H1 (cell line): ENCODE data around the gene SLC38A7. TPM values are rescaled to one million over a fixed set of nuclear protein-coding genes. Genes with fewer than 3 reads are reported as not detected.

Experiments used
- CTCF ChIA-PET: fragments of 300-600 bp; sonication (Branson Sonifier 250); formaldehyde crosslinking; loops from one replicate; lab custom pipeline; 2021; ENCODE audit not compliant: partially characterized antibody; lab: Charles Lee
- POLR2A ChIA-PET: fragments of 300-600 bp; sonication (Branson Sonifier 250); formaldehyde crosslinking; loops from one replicate; lab custom pipeline; 2021; ENCODE audit warnings: inconsistent platforms; ENCODE audit not compliant: partially characterized antibody; lab: Charles Lee
- DNase-seq, 2 experiments: peaks; one replicate each; pipeline versions ENCODE4 v3.0.0 to v3.0.0-alpha.2; 2010 to 2022; ENCODE audit warnings: low spot score in 2 of 2, low read depth in 1 of 2, mixed read lengths in 1 of 2
- FAIRE-seq: peaks from 2 replicates; lab custom pipeline; 2011; peaks lifted over from hg19 to GRCh38; lab: Jason Lieb, UNC
- H2AFZ ChIP-seq: 2 replicates; pipeline ENCODE4 v1.8.1; 2012; ENCODE audit warnings: low read length, inconsistent platforms
- H2AK5ac ChIP-seq: 2 replicates; pipeline ENCODE4 v1.6.1; 2013; ENCODE audit warnings: low read depth, low read length
- H2BK120ac ChIP-seq: replicated peaks from 2 replicates; pipeline ENCODE3; 2013; ENCODE audit warnings: low read depth, low read length, inconsistent platforms
- H2BK12ac ChIP-seq: 2 replicates; pipeline ENCODE4 v1.6.1; 2013; ENCODE audit warnings: low read depth, low read length
- H2BK15ac ChIP-seq: 2 replicates; pipeline ENCODE4 v1.6.1; 2013; ENCODE audit warnings: low read length
- H2BK20ac ChIP-seq: 2 replicates; pipeline ENCODE4 v1.6.1; 2013; ENCODE audit warnings: low read length
- H2BK5ac ChIP-seq: 2 replicates; pipeline ENCODE4 v1.6.1; 2013; ENCODE audit warnings: low read depth, low read length
- H3K14ac ChIP-seq: 2 replicates; pipeline ENCODE4 v1.6.1; 2013; ENCODE audit warnings: inconsistent platforms; ENCODE audit not compliant: insufficient read length
- H3K18ac ChIP-seq: 2 replicates; pipeline ENCODE4 v1.6.1; 2013; ENCODE audit warnings: low read length; ENCODE audit errors: extremely low read depth
- H3K23ac ChIP-seq: 2 replicates; pipeline ENCODE4 v1.6.1; 2013; ENCODE audit warnings: inconsistent platforms; ENCODE audit not compliant: insufficient read length
- H3K23me2 ChIP-seq: 2 replicates; pipeline ENCODE4 v1.6.1; 2013; ENCODE audit warnings: low read depth, low read length
- H3K27ac ChIP-seq: 2 replicates; pipeline ENCODE4 v1.6.1; 2011; ENCODE audit warnings: low read depth, low read length, inconsistent platforms
- H3K27me3 ChIP-seq, 4 experiments: replicated peaks in 1 of 4; 1 replicate in 1 of 4; 2 replicates in 3 of 4; pipeline versions ENCODE4 v1.6.1 to v1.8.1; 2011 to 2013; ENCODE audit warnings: low read length in 3 of 4, mild to moderate bottlenecking in 3 of 4, inconsistent platforms in 2 of 4, mixed read lengths in 2 of 4, moderate library complexity in 1 of 4; ENCODE audit not compliant: control insufficient read depth in 3 of 4, insufficient read depth in 3 of 4; ENCODE audit errors: extremely low read depth in 1 of 4
- H3K36me3 ChIP-seq, 4 experiments: 2 replicates each; pipeline versions ENCODE4 v1.6.1 to v1.8.1; 2011 to 2013; ENCODE audit warnings: mild to moderate bottlenecking in 4 of 4, low read length in 3 of 4, moderate library complexity in 2 of 4, control low read depth in 1 of 4, inconsistent platforms in 1 of 4; ENCODE audit not compliant: insufficient read depth in 4 of 4, control insufficient read depth in 2 of 4
- H3K4ac ChIP-seq: replicated peaks from 2 replicates; pipeline ENCODE3; 2013; ENCODE audit warnings: low read length, low read depth, mixed read lengths, inconsistent platforms; ENCODE audit not compliant: insufficient read length
- H3K4me1 ChIP-seq, 4 experiments: replicated peaks in 1 of 4; 1 replicate in 1 of 4; 2 replicates in 3 of 4; pipeline versions ENCODE4 v1.6.1 to v1.8.1; 2011 to 2013; ENCODE audit warnings: low read length in 3 of 4, inconsistent platforms in 2 of 4, mixed read lengths in 1 of 4; ENCODE audit not compliant: insufficient read depth in 4 of 4, control insufficient read depth in 3 of 4
- H3K4me2 ChIP-seq, 2 experiments: 2 replicates each; pipeline versions ENCODE4 v1.6.1 to v1.8.1; 2011 to 2013; ENCODE audit warnings: low read depth in 2 of 2, low read length in 2 of 2, control low read depth in 1 of 2, inconsistent platforms in 1 of 2, mild to moderate bottlenecking in 1 of 2; ENCODE audit not compliant: insufficient read depth in 1 of 2
- H3K4me3 ChIP-seq, 4 experiments: fragments of 200-600, 300-600 bp in 1 of 4; sonication (generic), shearing (Covaris generic), sonication (Bioruptor Twin) in 1 of 4; 2 replicates each; pipeline versions ENCODE4 v1.5.1 to v1.8.1; 2011 to 2016; ENCODE audit warnings: low read length in 4 of 4, low read depth in 3 of 4, control low read depth in 2 of 4, inconsistent platforms in 2 of 4, mild to moderate bottlenecking in 2 of 4, mixed read lengths in 1 of 4, moderate library complexity in 1 of 4; ENCODE audit not compliant: insufficient read depth in 2 of 4; ENCODE audit errors: extremely low read depth in 1 of 4
- H3K56ac ChIP-seq: replicated peaks from 2 replicates; pipeline ENCODE3; 2013; ENCODE audit warnings: low read depth, mild to moderate bottlenecking, mixed read lengths, low read length, inconsistent platforms; ENCODE audit not compliant: insufficient read length
- H3K79me1 ChIP-seq: 2 replicates; pipeline ENCODE4 v1.6.1; 2013; ENCODE audit warnings: low read depth, low read length, control low read depth
- H3K79me2 ChIP-seq, 2 experiments: 2 replicates each; pipeline versions ENCODE4 v1.6.1 to v1.8.1; 2012 to 2013; ENCODE audit warnings: low read length in 2 of 2, mild to moderate bottlenecking in 2 of 2, inconsistent platforms in 1 of 2; ENCODE audit not compliant: insufficient read depth in 2 of 2, control insufficient read depth in 1 of 2
- H3K9ac ChIP-seq, 4 experiments: replicated peaks in 1 of 4; 1 replicate in 1 of 4; 2 replicates in 3 of 4; pipeline versions ENCODE4 v1.6.1 to v1.8.1; 2011 to 2013; ENCODE audit warnings: low read depth in 3 of 4, low read length in 3 of 4, control low read depth in 2 of 4, mild to moderate bottlenecking in 2 of 4, moderate library complexity in 2 of 4, inconsistent platforms in 1 of 4; ENCODE audit errors: extremely low read depth in 1 of 4
- H3K9me3 ChIP-seq, 2 experiments: 2 replicates each; pipeline versions ENCODE4 v1.6.1 to v1.8.1; 2012 to 2013; ENCODE audit warnings: mild to moderate bottlenecking in 2 of 2, moderate library complexity in 2 of 2, control low read depth in 1 of 2, inconsistent platforms in 1 of 2, low read depth in 1 of 2, low read length in 1 of 2, mixed read lengths in 1 of 2; ENCODE audit not compliant: insufficient read depth in 2 of 2
- H4K20me1 ChIP-seq, 2 experiments: replicated peaks in 1 of 2; 2 replicates each; pipeline versions ENCODE3 to v1.8.1; 2011 to 2013; ENCODE audit warnings: inconsistent platforms in 2 of 2, low read length in 2 of 2, mild to moderate bottlenecking in 1 of 2; ENCODE audit not compliant: insufficient read depth in 2 of 2, control insufficient read depth in 1 of 2
- H4K5ac ChIP-seq: 2 replicates; pipeline ENCODE4 v1.6.1; 2013; ENCODE audit warnings: low read length, low read depth, mixed read lengths, inconsistent platforms; ENCODE audit not compliant: insufficient read length
- H4K8ac ChIP-seq: 2 replicates; pipeline ENCODE4 v1.8.0; 2013; ENCODE audit warnings: mild to moderate bottlenecking, moderate library complexity, low read length, inconsistent platforms; ENCODE audit not compliant: insufficient read depth; ENCODE audit errors: extremely low read depth
- H4K91ac ChIP-seq: replicated peaks from 2 replicates; pipeline ENCODE3; 2013; ENCODE audit warnings: low read length, mixed read lengths, inconsistent platforms; ENCODE audit not compliant: insufficient read length
- CHD2 ChIP-seq: IDR thresholded peaks from 2 replicates; pipeline ENCODE4 v1.6.1; 2012; ENCODE audit warnings: low read length, improper control_type of control experiment
- EZH2 ChIP-seq: fragments of 200-600 bp; sonication (generic); IDR thresholded peaks from 2 replicates; pipeline ENCODE4 v1.7.1; 2012; ENCODE audit warnings: low read depth, mild to moderate bottlenecking, moderate library complexity, low read length, inconsistent platforms; ENCODE audit not compliant: severe bottlenecking
- KDM4A ChIP-seq: IDR thresholded peaks from one replicate; pipeline ENCODE4 v1.7.1; 2012; ENCODE audit warnings: low read depth, mild to moderate bottlenecking, moderate library complexity, low read length, inconsistent platforms; ENCODE audit not compliant: severe bottlenecking
- PHF8 ChIP-seq: fragments of 200-600 bp; sonication (generic); conservative IDR thresholded peaks from 2 replicates; pipeline ENCODE4 v1.7.1; 2012; ENCODE audit warnings: low read depth, mild to moderate bottlenecking, inconsistent platforms, low read length, moderate library complexity
- RXRA ChIP-seq: IDR thresholded peaks from 2 replicates; pipeline ENCODE4 v1.6.1; 2011; ENCODE audit warnings: low read depth, mild to moderate bottlenecking, low read length, moderate library complexity; ENCODE audit not compliant: insufficient read depth
- SP4 ChIP-seq: IDR thresholded peaks from 2 replicates; pipeline ENCODE4 v1.6.1; 2012; ENCODE audit warnings: low read length, inconsistent platforms
- SRF ChIP-seq: IDR thresholded peaks from 2 replicates; pipeline ENCODE4 v1.6.1; 2011; ENCODE audit warnings: mild to moderate bottlenecking, low read depth, low read length, moderate library complexity
- TAF7 ChIP-seq: optimal IDR thresholded peaks from 2 replicates; pipeline ENCODE3; 2011; ENCODE audit warnings: low read depth, mild to moderate bottlenecking, inconsistent platforms, low read length, moderate library complexity, borderline replicate concordance
- USF2 ChIP-seq: IDR thresholded peaks from 2 replicates; pipeline ENCODE4 v1.6.1; 2011; ENCODE audit warnings: low read length, improper control_type of control experiment
- WGBS, 2 experiments: shearing (Covaris generic) in 1 of 2; methylation state at CpG; one replicate each; pipeline versions ENCODE4 v1.1.6 to v1.1.7; 2013 to 2015; ENCODE audit warnings: low lambda C conversion rate in 2 of 2, mixed read lengths in 2 of 2, inconsistent platforms in 1 of 2, low coverage in 1 of 2, missing lambda C conversion rate in 1 of 2; ENCODE audit not compliant: insufficient replicate concordance in 2 of 2, insufficient coverage in 1 of 2, insufficient read length in 1 of 2; ENCODE audit errors: extremely low coverage in 1 of 2, missing lambda C conversion rate in 1 of 2; 5-methylcytosine and 5-hydroxymethylcytosine counted together
- polyA plus RNA-seq, 7 experiments: library from polyadenylated mRNA; depleted of rRNA in 3 of 7; stranded (reverse) in 5 of 7; unstranded in 2 of 7; fragments of >200 nt in 5 of 7; fragments of 200-250 nt in 2 of 7; gene quantifications; 1 replicate in 5 of 7; 2 replicates in 1 of 7; 4 replicates in 1 of 7; pipeline versions ENCODE4 v1.2.1 to v1.2.3, GENCODE V29; 2011 to 2013; ENCODE audit warnings: missing spikeins in 2 of 7, mixed read lengths in 2 of 7
- total RNA-seq: library from RNA; stranded (reverse); fragmentation: NEBNext Ultra II Directional; extraction: Animal tissue kit (Norgen Biotek cat#: 25700); gene quantifications from 2 replicates; pipeline ENCODE4 v1.2.1, GENCODE V29; 2021
- TF ChIP-seq, protein P1 (sequence below): IDR thresholded peaks from 2 replicates; pipeline ENCODE4 v1.6.1; 2011; ENCODE audit warnings: low read depth, mild to moderate bottlenecking, low read length; ENCODE audit not compliant: insufficient read depth

Gene SLC38A7
- total and polyA plus RNA-seq, 2 of the 8 experiments (the other 6 are each of a cell fraction or from before 2014, with no cell fraction given), result 26.7 to 28.0 TPM

DNA sequence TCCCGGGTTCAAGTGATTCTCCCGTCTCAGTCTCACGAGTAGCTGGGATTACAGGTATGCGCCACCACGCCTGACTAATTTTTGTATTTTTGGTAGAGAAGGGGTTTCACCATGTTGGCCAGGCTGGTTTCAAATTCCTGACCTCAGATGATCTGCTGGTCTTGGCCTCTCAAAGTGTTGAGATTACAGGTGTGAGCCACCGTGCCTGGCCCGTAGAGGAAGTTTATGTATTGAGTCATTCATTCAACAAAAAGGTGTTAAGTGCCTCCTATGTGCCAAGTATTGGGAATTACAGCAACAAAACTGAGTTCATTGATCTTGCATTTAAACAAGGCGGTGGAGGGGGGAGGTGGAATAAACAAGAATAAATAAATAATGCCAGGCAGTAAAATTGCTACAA, 44.7 kb downstream of the SLC38A7 start:
- no peak overlapping the region for H3K9ac ChIP-seq
- no peak overlapping the region for H3K18ac ChIP-seq
- H4K5ac ChIP-seq, result no peak overlapping the region
- no peaks in the 10 kb centered on the region for H3K9me3 ChIP-seq
- no peak overlapping the region for H3K4me2 ChIP-seq
- H3K4me3 ChIP-seq, result no peak overlapping the region
- CTCF ChIA-PET, result interaction anchor here (0.9 to 1.4 kb wide), 5 partner anchors 9 to 116 kb away, joined by 3 to 7 read pairs (median 4); no protein-coding TSS in a partner anchor
- no peak overlapping the region for H3K23ac ChIP-seq
- H3K79me2 ChIP-seq, result no peaks in the 10 kb centered on the region
- H3K4me1 ChIP-seq, result no peaks in the 10 kb centered on the region
- TF ChIP-seq TAF7, result no peak
- no peak for TF ChIP-seq SRF
- no peak for TF ChIP-seq EZH2
- TF ChIP-seq, protein P1, sequence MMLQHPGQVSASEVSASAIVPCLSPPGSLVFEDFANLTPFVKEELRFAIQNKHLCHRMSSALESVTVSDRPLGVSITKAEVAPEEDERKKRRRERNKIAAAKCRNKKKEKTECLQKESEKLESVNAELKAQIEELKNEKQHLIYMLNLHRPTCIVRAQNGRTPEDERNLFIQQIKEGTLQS, result no peak
- no peak for TF ChIP-seq USF2
- TF ChIP-seq PHF8, result no peak
- TF ChIP-seq SP4, result no peak
- no peak for TF ChIP-seq RXRA
- no peak for TF ChIP-seq CHD2
- TF ChIP-seq KDM4A, result no peak
- no peak overlapping the region for H2BK15ac ChIP-seq
- H4K91ac ChIP-seq, result no peak overlapping the region
- H2AFZ ChIP-seq, result no peak overlapping the region
- H2BK20ac ChIP-seq, result no peak overlapping the region
- no peak overlapping the region for H2AK5ac ChIP-seq
- H2BK12ac ChIP-seq, result no peak overlapping the region
- no peak overlapping the region for H4K8ac ChIP-seq
- DNase-seq (no peak), FAIRE-seq (no peak)
- H3K27me3 ChIP-seq, result no peaks in the 10 kb centered on the region
- no peak overlapping the region for H2BK5ac ChIP-seq
- H4K20me1 ChIP-seq, result no peaks in the 10 kb centered on the region
- no peak overlapping the region for H3K27ac ChIP-seq
- H3K36me3 ChIP-seq, result no peaks in the 10 kb centered on the region
- H3K23me2 ChIP-seq, result peaks cover 2% of the 10 kb centered on the region; the same call in 1 of the 2 replicates
- 86% methylated on average over 8 of the region's 8 CpGs; no CpG with 5 or more reads in 1 of the 2 experiments for WGBS, 2 experiments
- POLR2A ChIA-PET, result no interaction called here
- no peaks in the 10 kb centered on the region for H3K79me1 ChIP-seq
- no peak overlapping the region for H2BK120ac ChIP-seq
- no peak overlapping the region for H3K14ac ChIP-seq
- no peak overlapping the region for H3K56ac ChIP-seq
- no peak overlapping the region for H3K4ac ChIP-seq
